ENCODE results near the gene ZNF362.

ZNF362 gene

DNA sequence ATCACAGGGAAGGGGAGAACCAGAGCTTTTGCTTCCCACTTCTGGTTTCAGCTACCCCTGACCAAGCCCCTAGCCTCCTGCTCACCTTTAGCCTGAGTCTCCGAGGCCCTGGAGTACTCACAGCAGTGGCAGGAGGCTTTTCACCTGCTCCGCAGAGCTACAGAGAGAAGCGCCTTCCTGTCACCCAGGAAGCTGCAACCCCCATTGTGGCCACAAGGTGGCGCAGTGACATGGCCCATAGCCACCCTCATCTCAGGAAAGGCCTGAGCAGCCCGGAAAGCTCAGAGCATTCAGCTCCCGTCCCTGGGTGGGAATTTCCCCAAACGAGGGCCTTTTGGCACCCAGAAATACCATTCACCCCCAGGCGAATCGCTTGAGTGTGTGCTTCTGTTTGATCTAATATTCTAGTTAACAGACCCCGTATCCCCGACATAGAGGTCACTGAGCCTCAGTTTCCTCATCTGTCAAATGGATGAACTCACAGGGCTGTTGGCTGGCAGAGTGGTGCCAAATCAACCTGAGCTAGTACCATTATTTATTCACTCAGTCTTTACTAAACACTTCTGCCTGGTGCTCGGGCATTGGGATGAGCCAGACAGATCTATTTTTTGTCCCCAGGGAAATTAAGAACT is 39.3 kb downstream of the ZNF362 start:
- in situ Hi-C loops (cut with MboI; ENCODE audit: low sequenced_read_pairs, unreplicated experiment), result loop anchor here (5.0 to 10.0 kb wide), 3 partner anchors 72 to 319 kb away; no protein-coding TSS in a partner anchor
- DNase-seq (ENCODE audit: low spot score), result peak; percentile 93
- TF ChIP-seq, protein P1, sequence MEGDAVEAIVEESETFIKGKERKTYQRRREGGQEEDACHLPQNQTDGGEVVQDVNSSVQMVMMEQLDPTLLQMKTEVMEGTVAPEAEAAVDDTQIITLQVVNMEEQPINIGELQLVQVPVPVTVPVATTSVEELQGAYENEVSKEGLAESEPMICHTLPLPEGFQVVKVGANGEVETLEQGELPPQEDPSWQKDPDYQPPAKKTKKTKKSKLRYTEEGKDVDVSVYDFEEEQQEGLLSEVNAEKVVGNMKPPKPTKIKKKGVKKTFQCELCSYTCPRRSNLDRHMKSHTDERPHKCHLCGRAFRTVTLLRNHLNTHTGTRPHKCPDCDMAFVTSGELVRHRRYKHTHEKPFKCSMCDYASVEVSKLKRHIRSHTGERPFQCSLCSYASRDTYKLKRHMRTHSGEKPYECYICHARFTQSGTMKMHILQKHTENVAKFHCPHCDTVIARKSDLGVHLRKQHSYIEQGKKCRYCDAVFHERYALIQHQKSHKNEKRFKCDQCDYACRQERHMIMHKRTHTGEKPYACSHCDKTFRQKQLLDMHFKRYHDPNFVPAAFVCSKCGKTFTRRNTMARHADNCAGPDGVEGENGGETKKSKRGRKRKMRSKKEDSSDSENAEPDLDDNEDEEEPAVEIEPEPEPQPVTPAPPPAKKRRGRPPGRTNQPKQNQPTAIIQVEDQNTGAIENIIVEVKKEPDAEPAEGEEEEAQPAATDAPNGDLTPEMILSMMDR (IDR thresholded peaks at IDR 0.05; ENCODE audit: borderline replicate concordance, control extremely low read depth, extremely low read depth, insufficient read depth, missing control alignments), result peak; percentile 90

DNA sequence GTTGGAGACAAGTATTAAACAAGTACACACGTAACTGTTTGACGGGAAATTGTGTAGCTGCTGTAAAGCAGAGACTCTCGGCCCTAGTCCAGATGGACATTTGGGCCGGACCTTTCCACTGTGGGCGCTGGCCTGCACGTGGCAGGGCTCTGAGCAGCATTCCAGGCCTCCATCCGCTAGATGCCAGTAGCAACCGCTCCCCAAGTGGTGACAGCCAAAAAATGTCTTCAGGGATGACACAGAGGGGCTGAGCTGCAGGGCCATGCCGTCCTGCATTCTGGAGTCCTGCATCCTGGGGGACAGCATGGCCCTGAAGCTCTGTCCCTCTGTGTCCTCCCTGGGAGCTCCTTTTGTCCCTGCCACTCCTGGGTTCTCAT is 39.8 kb downstream of the ZNF362 start:
- DNase-seq (ENCODE audit: low spot score), result no peak
- TF ChIP-seq, protein P1 (IDR thresholded peaks at IDR 0.05; ENCODE audit: borderline replicate concordance, control extremely low read depth, extremely low read depth, insufficient read depth, missing control alignments), result no peak
- in situ Hi-C loops (cut with MboI; ENCODE audit: low sequenced_read_pairs, unreplicated experiment), result loop anchor here (5.0 to 10.0 kb wide), 3 partner anchors 71 to 319 kb away; no protein-coding TSS in a partner anchor

GRCh38 chr1:33296824-33297223 is 40.5 kb downstream of the ZNF362 start:
- in situ Hi-C loops (cut with MboI; ENCODE audit: low sequenced_read_pairs, unreplicated experiment), result loop anchor here (5.0 to 10.0 kb wide), 3 partner anchors 70 to 318 kb away; no protein-coding TSS in a partner anchor
- no peak for DNase-seq (ENCODE audit: low spot score)
- TF ChIP-seq, protein P1 (IDR thresholded peaks at IDR 0.05; ENCODE audit: borderline replicate concordance, control extremely low read depth, extremely low read depth, insufficient read depth, missing control alignments), result no peak

DNA sequence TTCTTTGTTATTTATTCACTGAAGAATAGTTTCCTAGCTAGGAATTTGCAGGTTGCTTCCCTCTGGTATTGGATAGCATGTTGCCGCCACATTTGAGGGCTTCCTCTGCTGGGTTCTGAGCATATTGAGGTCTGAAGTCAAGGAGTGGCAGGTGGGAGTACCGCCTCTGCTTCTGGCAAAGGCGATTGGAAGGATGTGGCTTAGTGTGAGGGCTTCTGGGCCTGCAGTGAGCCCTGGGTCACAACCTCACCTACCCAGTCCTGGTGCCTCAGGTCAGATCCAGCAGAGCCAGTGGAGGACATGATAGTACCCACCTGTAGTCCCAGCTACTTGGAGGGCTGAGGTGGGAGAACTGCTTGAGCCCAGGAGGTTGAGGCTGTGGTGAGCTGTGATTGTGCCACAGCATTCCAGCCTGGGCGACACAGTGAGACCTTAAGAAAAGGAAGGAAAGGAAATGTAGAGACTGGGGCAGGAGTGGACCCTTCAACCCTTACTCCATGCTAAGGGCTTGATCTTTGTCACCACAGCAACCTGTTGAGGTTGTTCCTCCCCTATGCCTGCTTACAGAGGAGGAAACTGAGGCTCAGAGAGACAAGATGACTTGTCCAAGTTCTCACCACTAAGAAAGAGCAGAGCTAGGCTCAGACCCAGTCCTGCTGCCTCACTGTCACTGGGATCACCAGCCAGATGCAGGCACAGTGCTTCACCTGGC is 41.8 kb downstream of the ZNF362 start:
- in situ Hi-C loops (cut with MboI; ENCODE audit: low sequenced_read_pairs, unreplicated experiment), result loop anchor here (5.0 to 10.0 kb wide), 3 partner anchors 69 to 317 kb away; no protein-coding TSS in a partner anchor
- TF ChIP-seq, protein P1 (IDR thresholded peaks at IDR 0.05; ENCODE audit: borderline replicate concordance, control extremely low read depth, extremely low read depth, insufficient read depth, missing control alignments), result no peak
- DNase-seq (ENCODE audit: low spot score), result no peak

DNA sequence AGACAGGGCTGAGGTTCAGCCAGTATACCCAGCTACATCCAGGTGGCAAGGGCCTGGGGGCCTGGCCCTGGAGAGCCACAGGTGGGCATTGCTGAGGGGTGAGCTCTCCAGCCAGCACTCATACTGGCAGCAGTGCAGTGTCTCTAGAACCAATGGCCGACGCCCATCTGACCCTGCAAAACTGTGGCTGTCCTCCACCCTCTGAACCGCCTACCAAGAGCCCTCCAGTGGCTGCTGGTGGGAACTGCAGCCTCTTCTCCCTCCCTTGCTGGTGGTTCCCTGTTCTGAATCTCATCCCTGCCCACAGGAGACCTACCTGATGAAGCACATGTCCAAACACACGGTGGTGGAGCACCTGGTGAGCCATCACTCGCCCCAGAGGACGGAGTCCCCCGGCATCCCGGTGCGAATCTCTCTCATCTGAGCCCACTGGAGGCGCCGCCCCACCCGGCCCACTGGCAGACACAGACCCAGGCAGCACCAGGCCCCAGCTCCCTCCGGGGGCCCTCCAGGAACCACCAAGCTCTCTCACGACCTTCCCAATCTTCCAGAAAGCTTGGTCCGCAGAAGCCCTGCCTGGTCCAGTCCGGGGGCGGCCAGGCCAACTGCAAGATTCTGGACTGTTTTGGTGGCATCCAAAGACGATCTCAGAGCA is 42.5 kb downstream of the ZNF362 start:
- TF ChIP-seq, protein P1 (IDR thresholded peaks at IDR 0.05; ENCODE audit: borderline replicate concordance, control extremely low read depth, extremely low read depth, insufficient read depth, missing control alignments), result peak; percentile 79
- in situ Hi-C loops (cut with MboI; ENCODE audit: low sequenced_read_pairs, unreplicated experiment), result loop anchor here (5.0 to 10.0 kb wide), 3 partner anchors 69 to 316 kb away; no protein-coding TSS in a partner anchor
- DNase-seq (ENCODE audit: low spot score), result peak; percentile 88

DNA sequence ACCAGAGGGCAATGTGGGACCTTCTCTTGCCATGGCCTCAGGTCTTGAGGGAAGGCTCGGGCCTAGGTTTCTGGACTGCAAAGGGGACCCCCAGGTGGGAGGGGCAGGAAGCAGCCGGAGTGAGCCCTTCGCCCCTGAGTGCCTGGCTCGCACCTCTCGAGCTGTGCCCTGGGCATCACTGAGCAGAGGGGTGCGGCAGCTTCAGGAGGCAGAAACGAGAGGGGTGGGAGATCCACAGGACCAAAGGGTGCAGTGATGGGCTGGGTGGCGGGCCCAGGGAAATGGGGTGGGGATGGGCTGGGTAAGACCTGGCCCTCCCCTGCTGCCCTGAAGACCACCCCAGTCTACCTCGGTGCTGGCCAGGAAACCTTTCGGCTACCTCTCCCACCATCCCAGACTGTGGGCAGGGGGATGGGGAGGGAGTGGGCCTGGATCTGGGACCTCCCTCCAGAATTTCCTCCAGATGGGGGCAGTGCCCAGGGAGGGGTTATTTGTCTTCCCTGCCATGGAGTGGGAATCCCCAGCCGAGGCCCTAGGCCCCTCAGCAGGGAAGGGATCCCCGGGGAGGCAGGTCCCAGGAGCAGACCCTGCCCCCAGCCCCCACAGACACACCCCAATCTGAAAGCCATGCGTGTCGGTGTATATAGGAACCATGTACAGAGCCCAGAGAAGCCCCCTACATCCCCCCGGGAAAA is 43.3 kb downstream of the ZNF362 start:
- TF ChIP-seq, protein P1 (IDR thresholded peaks at IDR 0.05; ENCODE audit: borderline replicate concordance, control extremely low read depth, extremely low read depth, insufficient read depth, missing control alignments), result no peak
- in situ Hi-C loops (cut with MboI; ENCODE audit: low sequenced_read_pairs, unreplicated experiment), result loop anchor here (5.0 to 10.0 kb wide), 3 partner anchors 68 to 315 kb away; no protein-coding TSS in a partner anchor
- DNase-seq (ENCODE audit: low spot score), result no peak

All from GM13976 (cell line).